Hippocampal formation (tissue), 2 donors: ENCODE measurements around the gene TTC7B.
A peak's percentile ranks its signal among the peaks of the same experiment; 100 is the strongest.
"Not testable (repeated sequence)": the region's sequence is repeated elsewhere in the genome, so short reads cannot be mapped to it uniquely, and the experiment has no call there.

Experiments
- DNase-seq, 2 donors: peaks; one replicate each; lab custom pipeline; 2025; lab: John Stamatoyannopoulos, UW

TTC7B gene

DNA sequence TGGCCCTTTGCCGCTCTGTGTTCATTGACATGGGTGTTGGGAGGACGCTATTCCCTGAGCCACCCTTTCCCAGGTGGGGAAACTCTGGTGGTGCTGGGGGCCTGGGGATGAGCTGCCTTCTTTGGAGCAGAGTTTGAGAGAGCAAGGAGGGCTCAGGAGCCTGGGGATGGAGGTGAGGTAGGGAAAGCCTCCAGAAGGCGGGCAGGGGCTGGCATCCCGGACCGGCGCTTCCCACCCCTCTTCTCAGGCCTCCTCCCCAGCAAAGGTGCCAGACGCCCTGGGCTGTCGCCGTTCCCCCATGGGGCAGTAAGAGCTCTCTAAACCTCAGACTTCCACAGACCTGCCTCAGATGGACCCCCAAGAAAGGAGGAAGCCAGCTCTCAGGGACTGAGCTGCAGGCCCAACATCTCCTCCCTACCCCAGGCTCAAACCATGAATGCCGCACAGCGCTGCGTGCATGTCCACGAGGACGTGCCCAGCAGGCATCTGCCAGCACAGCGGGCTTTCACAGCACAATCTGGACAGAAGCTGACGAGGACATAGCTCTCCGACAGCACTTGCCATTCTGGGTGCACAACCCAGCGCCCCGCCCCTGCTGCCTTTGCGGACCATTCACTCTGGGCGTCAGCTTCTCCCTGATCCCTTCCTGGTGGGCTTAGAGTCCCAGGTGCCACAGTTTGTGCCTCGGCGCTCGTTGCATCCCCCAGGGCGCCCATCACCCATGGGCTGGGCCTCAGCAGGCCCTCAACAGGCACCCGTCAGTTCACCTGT is 14.9 kb upstream of the TTC7B start:
- no peak for DNase-seq

DNA sequence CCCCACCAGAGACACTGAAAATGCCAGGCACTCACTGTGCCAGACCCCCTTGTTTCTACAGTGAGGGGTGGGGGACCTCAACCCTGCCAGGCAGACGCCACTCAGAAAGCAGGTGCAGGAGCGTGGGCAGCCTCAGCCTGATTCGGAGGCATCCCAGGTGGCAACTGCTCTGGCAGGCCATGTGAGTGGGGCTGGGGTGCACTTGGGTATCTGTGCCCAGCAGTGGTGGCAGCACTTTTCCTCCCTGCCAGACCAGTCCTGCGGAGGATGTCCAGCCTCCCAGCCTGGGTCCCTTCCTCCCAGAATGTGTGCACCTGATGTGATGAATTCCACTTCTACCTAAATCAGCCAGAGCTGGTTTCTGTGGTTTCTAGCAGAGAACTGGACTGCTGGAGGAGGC is 13.4 kb upstream of the TTC7B start:
- no peak for DNase-seq

DNA sequence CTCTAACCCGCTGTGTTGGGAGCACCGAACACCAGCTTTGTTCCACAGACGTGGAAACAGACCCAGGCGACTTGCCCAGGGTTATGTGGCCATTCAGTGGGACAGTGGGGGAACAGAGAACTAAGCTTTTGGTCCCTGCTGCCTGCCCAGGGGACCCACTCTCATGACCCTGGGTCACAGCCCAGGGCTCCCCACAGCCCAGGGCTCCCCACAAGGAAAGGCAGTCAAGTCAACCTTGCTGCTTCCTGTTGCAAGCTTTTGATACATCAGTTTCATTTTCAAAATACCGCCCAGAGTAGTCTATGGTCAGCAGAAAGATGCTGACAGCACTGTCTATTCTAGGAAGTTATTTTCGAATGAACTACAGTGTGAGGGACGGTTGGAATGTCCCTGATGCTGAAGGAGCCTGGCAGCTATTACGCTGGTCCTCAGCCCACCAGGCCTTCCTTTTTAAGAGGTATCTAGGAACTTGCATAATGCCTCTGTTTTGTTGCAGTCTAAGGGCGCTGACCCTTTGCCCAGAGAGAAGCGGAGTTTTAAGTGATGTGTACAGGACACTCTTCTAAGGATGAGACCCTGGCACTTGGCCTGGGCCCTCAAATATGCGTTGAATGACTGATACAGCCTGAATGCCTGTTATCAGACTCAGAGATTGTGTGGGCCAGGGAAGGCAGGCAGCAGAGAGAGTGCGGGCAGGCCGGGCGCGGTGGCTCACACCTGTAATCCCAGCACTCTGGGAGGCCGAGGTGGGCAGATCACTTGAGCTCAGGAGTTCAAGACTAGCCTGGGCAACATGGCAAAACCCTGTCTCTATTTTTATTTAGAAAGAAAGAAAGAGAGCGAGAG is 12.6 kb upstream of the TTC7B start:
- DNase-seq: peak in 1 of 2 donors; percentile 36

DNA sequence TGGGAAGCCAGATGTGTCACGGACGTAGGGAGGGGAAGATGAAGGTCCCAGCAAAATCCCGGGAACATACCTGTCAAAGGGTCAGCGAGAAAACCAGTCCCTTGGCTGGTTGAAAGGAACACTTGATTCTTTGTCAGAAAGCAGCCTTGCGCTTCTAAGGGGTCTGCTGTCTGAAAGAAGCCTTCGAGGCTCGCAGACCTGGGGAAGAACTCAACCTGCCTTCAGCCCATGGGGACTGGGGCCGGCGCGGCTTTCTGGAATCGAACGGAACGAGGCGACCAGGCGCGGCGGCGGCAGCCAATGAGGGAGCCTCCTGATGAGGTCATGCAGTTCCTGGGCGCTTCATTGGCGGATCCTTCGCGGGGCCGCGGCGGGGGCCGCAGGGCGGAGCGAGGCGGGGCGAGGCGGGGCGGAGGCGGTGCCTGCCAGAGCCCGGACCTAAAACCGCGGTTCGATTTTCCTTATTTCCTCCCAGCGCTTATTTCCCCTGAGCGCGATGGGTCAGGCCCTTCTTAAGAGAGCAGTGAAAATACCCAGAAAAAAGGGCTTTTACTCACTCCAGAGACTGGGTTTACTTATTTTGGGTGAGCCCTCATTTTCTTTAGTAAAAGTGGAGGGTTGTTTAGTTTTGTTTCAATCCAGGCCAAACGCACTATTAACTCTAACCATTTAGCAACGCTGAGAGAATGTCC is 11.8 kb upstream of the TTC7B start:
- peak; percentile 94 to 95 for DNase-seq

DNA sequence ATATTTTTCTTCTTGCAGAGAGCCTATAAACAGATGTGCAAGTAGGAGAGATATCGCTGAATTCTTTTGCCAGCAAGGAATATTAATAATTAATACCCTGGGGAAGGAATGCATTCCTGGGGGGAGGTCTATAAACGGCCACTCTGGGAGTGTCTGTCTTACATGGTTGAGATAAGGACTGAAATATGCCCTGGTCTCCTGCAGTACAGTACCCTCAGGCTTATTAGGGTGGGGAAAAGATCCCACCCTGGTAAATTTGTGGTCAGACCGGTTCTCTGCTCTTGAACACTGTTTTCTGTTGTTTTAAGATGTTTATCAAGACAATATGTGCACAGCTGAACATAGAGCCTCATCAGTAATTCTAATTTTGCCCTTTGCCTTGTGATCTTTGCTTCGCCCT is 7.3 kb upstream of the TTC7B start:
- DNase-seq: not testable (repeated sequence)

DNA sequence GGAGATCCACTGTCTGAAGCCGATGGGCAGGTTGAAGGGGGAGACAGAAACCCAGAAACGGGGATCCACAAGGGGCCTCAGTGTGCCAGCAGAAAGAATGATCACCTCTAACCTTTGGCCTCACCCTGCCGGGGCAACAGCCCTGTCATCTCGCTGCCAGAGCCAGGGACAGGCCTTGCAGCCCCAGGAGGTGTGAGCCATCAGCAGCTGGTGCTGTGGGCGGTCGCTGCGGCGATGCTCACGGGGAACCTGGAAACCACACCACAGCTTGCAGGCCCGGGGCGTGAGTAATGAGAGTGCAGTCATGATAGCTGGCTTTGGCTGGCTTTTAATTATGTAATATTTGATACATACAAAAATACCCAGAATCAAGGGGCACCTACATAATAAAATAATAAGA is 4.7 kb upstream of the TTC7B start:
- DNase-seq: peak in 1 of 2 donors; percentile 13

DNA sequence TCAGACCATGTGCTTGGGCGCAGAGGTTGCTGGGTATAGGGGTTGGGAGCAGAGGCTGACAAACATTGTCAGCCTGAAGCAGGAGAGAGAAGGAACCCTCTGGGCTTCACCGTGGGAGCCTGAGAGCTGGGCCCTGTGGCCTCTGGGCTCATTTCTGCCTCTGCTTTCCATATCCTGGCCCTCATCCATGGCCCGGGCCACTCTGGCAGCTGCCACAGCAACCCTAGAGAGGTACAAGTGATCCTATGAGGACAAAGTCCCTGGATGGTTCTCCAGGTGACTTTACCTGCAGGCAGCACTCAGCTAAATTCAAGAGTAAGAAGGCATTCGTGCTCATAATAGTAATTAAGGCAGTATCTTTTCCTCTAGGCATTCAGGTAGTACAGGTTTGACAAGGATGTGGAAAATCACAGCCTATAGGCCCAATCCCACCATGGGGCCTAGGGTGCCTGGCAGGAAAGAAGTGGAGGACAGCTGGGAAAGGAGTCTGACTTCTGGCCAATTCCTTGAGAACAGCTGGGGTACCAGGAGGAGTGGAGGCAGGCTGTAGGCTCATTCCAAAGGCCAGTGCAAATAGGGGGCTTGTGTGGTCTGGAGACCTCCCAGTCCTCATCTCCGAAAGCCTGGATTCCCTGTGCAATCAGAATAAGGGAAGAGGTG is 3.6 kb upstream of the TTC7B start:
- no peak for DNase-seq

DNA sequence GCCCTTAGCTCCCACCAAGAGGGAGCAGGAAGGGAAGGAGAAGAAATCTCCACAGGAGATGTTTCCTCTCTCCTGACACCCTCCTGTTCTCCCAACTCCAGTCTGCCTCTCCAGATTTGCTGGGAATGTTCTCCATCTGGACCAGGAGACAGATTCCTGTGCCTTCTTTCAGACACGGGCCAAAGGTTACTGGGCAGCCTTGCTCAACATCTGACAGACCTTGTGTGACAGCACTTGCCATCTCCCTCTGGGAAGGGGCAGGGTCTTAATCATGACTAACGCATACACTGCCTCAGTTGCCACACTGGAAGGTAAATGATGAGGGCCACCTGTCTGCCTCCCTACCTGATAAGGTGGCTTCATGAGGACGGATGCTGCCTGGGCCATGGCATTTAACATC is 2.5 kb upstream of the TTC7B start:
- DNase-seq: no peak

DNA sequence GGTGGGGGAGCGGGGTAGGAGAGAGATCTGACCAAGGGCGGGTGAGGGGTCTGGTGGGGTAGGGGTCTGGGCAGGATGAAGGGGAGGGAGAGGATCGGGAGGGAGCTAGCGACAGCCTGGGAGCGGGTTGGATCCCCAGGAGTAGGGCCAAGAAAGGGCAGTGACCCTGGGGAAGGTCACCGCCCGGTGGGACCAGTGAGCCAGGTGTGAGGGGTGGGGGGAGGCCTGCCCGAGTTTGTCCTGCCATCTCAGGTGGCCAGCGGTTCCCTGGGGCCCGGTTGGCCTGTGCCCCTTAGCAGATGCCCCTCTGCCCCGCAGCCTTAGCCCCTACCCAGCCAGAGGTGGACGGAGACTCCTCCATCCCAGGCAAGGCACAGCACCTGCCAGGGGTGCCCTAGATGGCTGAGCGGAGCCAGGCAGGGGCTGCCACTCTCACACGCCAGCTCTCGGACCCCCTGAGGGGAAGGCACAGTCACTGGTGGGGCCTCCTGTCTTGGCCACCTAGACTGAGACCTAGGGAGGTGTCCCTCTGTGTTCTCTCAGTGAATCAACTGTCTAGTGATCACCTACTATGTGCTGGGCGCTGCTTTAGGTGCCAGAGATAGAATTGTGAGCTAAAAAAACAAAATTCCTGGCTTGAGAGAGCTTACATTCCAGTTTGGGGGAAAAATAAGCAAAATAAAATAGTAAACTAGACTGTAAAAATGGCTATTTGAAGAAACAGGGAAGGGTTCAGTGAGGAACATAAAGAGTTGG is 629 bp upstream of the TTC7B start:
- no peak for DNase-seq

DNA sequence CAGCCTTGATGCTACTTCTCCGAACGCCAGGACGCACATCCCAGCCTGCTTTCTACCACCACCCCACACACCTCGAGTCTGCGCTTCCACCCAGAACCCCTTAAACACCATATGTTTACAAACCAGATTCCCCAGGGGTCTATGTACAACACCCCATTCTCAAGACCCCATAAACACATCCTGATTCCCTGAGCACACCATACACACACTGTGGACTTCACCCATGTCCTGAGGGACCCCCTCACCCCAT is 733 bp downstream of the TTC7B start:
- DNase-seq: no peak

DNA sequence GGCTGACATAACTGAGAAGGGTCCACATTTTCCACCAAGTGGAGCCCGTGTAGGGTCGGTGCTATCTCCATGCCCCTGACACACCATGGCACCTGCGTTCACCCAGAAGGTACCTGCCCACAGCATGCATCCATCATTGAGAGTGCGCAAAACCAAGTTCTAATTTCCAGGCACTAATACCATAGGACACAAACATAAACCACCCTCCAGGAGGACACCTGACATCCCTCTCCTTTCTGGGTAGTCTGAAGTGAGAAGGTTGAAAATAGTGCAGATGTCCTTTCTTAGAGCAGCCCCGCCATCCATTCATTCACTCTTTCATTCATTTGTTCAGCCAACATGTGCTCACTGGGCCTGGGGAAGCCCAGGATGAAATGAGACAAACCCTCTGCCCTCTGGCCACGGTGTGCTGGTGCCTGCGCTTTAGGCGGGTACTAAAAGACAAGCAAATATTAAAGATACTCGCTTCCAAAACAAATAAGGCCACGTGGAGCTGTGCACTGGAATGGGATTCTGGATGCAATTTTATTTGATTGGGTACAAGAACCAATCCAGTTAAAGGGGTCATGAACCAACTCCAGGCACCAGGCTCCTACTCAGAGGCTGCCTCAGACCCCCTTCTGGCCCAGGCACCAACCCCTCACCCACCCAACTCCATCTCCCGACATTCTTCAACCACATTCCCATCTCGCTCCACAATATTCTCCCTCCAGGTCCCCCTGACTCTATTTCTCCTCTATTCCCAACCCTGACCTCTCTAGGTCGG is 1.2 kb downstream of the TTC7B start:
- no peak for DNase-seq

DNA sequence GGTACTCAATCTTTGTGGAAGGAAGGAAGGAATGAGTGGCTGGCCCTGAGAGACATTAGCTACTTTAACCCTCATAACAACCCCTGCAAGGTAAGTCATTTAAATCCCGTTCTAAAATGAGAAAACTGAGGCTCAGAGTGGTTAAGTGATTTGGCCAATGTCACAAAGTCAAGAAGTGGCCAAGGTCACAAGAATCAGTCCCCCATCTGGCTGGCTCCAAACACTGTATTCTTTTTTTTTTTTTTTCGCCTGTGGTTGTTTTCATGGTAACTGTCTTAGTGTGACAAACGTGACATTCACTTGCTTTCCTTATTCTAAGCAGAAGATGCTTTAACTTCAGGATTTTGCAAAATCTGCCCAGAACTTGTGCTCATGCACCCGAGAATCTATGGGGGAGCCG is 2.8 kb downstream of the TTC7B start:
- no peak for DNase-seq

DNA sequence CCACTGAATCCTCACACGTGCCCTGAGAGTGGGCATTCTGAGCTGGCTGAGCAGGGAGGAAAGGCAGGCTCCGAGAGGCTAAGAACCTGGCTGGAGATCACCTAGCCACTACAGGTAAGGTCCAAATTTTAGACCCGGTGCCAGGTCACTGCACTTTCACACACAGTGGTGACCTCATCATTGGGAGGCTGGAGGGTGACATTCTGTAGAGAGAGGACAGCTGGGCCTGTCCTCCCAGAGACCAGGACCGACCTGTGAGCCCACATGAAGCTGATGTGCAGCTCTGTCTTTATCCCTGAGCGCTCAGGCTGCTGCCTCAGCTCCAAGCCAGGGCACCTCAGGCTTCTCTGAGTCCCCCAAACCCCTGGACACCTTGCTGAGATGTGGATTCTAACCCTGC is 4.1 kb downstream of the TTC7B start:
- DNase-seq: no peak

DNA sequence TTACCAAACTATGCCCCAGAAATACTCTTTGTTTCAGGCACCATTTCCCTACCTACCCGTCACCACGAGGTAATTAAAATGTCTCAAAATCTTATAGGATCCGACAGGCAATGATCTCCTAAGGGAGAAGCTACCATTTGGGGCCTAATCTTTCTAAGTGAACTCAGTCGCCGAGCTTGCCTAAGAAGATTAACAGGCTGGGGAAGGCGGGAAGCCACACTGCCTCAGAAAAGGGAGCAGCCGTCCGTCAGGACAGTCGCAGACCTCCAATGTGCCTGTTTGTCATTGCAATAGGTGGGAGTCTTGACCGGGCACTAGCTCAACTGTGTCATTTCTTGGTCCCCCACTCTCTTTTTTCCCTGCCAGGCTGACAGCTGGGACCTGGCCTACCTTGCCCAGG is 4.6 kb downstream of the TTC7B start:
- DNase-seq: no peak

DNA sequence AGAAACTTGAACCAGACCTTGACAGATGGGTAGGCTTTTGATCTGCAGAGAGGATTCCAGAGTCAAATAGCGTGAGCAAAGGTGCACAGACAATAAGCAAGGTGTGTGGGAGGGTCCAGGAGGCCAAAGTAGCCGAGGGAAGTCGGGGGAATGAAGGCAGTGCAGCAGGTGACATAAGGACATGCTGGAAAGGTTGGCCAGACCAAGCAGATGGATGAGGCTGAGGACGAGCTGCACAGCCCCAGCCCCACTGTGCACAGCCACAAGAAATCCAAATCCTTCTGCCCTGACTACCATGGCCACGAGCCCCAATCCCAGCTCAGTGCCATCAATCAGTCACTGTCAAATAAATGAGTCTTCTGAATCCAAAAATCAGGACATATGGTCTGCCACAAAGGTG is 5.4 kb downstream of the TTC7B start:
- no peak for DNase-seq

DNA sequence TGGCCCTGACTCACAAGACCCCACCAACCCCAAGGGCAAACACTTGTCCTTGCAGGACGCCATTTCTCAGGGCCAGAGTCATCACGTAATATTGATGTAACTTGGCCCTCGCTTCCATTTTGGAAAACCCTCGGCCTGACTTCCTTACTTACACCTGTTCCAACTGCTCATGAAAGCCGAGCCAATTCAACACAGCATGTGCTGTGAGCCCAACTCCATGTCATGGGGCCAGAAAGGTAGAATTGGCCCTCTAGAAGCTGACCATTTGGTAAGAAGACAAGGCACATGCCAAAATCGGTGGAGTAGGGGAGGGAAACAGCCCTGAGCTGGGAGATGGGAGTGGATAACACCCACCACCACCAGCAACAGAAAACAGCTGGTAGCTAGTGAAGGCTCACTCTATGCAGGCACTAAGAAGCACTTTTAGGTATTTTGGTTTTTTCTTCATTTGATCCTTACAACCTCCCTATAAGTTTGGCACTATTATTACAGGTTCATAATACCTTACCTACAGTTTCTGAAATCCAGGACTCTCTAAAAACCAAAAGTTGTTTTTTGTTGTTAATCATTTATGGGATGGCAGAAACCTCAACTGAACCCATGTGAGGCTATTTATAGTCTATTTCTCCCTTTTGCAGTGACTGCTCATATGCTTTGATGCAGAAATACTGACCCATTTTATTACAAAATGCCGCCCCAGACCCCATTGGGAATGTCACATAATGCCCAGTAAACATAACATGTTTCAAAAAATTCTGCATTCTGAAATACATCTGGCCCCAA is 6.5 kb downstream of the TTC7B start:
- no peak for DNase-seq

DNA sequence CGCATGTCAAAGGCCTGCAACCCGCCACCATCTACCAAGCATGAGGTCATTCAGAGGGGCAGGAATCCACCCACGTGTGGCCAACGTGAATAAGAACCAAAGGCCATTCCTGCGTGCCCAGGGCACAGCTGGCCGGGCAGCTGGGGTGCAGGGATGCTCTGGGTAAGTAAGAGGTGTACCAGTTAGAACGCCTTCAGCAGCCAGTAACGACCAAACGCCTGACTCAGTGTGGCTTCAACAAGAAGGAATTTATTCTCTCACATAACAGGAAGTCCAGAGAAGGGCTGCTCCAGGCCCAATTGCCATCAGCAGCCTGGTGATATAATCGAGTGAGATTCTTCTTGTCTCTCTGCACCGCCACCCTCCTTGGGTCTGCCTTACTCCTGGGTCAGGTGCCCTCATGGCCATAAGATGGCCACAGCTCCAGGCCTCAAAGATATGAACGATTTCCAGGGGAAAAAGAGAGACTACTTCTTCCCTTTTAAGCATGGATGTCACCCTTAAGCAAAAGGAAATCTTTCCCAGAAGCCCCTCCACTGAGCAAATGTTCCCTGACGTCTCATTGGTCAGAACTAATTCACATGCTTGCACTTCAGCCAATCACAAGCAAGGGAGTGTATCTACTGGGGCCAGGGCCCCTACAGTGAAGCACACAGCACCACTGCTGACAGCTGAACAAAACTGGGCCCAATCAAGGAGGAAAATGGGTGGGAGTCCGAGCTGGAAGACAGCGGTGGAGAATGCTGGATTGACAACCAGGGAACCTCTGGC is 7.3 kb downstream of the TTC7B start:
- no peak for DNase-seq

DNA sequence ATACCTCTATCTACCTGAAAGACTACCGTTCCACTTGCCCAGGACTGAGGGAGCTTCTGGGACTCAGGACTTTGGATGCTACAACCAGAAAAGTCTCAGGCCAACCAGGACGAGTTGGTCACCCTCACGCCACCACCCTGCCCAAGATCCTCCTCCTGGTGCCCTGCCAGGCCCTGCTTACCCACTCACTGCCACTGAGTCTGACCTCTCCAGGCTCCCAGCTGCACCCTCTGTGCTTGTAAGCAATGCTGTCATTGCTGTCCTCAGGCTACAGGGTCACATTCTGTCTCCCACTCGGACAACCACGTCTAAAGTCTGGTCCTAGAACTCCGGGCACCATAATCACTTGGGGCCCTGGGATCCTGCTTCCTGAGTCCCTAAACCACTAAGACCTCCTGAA is 9.2 kb downstream of the TTC7B start:
- DNase-seq: no peak
